NCI-H748 (cell line): ENCODE measurements around the gene TCL1B.

Experiments used
- DNase-seq: peaks from one replicate; lab custom pipeline; 2025; ENCODE audit not compliant: unreplicated experiment; lab: John Stamatoyannopoulos, UW

Gene TCL1B

GRCh38 chr14:95666450-95666849 is 19.8 kb upstream of the TCL1B start:
- no peak for DNase-seq

DNA sequence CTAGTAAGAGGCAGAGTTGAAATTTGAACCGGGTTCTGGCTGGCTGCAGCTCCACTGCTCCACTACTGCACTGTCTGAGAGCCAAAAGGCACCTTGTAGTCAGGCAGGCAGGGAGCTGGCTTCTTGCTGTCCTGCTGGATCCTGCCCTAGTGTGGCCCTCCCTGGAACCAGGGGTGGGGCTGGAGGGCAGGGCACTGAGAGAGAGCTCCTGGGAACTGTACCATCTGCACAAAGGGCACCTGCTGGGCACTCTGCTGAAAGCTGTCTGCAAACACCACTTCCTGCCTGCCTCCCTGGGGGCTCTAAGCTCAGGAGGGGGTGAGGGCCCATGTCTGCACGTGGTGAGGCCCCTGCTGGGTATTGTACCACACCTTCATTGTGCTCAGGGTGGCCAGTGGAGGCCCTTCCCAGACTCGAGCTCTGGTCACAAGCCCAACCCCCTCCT is 19.0 kb upstream of the TCL1B start:
- DNase-seq: peak; percentile 19

GRCh38 chr14:95668235-95668772 is 17.9 kb upstream of the TCL1B start:
- no peak for DNase-seq

GRCh38 chr14:95674613-95675012 is 11.6 kb upstream of the TCL1B start:
- DNase-seq: no peak

DNA sequence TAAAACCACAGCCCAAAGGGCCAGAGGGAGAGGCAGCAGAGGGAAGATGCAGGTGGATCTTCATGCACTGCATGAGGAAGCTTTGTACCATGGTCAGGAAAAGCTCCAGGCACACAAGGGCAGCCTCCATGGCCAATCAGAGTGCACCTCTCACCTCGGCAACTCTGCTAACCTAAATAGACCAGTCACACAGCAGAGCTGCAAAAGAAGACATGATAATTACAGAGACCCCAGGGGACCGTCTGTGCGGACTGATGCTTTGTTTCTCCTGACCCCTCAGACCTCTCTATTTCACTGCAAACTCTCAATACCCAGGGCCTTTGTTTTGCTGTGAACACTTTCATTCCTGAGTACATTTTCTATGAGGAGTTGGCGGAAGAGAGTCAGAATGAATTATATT is 10.7 kb upstream of the TCL1B start:
- peak; percentile 86 for DNase-seq

GRCh38 chr14:95677179-95677835 is 8.9 kb upstream of the TCL1B start:
- no peak for DNase-seq

GRCh38 chr14:95679148-95679815 is 6.9 kb upstream of the TCL1B start:
- peak; percentile 83 for DNase-seq

DNA sequence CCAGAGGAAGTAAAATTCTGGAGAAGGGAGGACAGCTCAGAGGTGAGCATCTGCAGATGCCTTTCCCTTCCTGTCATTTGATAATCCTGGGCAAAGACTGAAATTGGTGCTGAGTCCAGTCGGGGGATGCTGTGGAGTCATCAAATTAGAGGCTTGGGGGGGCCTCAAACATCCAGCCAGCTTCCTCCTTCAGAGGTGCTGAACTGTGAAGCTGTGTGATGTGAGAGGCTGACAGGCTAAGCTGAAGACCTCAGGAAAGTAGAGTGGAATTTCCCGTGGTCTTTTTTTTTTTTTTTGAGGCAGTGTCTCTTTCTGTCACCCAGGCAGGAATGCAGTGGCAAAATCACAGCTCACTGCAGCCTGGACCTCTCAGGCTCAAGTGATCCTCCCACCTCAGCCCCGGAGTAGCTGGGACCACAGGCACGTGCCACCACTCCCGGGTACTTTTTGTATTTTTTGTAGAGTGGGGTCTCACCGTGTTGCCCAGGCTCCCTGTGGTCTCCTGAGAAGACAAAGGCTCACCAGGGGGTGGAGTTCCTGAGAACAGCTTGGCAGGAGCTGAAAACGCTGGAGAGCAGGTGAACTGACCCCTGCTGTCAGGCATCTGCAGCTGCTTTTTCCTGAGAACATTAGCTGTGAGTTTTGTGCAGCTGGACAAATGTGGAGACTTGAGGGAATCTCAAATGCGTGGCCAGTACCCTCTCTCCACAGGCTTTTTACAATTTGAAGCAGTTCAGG is 6.1 kb upstream of the TCL1B start:
- peak; percentile 64 for DNase-seq

- no peak for DNase-seq
Measured at GRCh38 chr14:95681153-95681552, 5.1 kb upstream of the TCL1B start.

- peak; percentile 34 for DNase-seq
Measured at GRCh38 chr14:95683793-95684192, 2.4 kb upstream of the TCL1B start.

GRCh38 chr14:95686935-95687334 is 709 bp downstream of the TCL1B start:
- DNase-seq: peak; percentile 97

DNA sequence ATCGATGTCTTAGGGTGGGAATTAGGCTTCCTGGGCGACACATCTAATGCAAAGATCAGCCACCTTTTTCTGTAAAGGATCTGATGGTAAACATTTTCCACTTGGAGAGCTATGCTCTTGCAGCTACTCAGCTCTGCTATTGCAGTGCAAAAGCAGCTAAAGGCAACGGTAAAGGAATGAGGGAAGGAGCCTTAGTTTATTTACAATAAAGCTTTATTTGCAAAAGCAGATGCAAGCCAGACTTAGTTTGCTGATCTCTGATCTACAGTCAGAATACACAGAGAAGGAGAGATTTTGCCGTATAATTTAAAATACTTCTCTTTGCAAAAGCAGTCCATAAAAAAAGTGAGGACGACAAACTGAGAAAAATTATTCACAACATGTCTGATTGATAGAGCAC is 3.2 kb downstream of the TCL1B start:
- no peak for DNase-seq

DNA sequence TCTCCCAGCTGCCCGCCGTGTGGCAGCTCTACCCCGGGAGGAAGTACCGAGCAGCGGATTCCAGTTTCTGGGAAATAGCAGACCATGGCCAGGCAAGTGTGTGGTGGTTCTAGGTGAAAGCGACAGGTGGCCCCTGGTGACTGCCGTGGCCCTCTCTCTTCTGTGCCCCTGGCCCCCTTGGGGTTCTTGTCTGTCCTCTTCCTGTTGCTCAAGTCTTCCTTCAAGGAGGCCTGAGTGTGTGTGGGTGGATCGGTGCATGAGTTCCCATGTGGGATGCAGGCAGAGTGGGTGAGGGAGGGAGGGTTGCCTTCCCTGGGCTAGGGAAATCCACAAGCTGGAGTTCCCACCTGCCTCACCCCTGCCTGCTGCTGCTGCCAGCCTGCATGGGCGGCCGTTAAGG is 4.6 kb downstream of the TCL1B start:
- no peak for DNase-seq

DNA sequence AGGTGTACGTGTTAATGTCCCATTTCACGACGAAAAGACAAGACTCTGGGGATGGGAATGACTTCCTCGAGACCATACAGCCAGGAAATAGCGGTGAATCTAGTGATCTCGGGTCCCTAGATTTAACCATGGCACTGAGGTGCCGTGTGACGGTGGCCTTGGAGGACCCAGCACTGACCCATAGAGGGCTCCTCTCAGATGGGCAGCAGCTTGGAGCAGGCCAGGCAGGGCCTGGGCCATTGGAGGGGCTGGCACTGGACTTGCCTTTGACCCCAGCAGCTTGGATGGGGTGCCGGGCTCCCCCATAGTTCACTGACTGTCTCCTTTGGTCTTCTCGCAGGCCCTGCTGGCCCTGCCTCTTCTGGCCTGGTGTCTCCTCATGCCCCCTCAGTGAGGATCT is 5.4 kb downstream of the TCL1B start:
- DNase-seq: no peak

DNA sequence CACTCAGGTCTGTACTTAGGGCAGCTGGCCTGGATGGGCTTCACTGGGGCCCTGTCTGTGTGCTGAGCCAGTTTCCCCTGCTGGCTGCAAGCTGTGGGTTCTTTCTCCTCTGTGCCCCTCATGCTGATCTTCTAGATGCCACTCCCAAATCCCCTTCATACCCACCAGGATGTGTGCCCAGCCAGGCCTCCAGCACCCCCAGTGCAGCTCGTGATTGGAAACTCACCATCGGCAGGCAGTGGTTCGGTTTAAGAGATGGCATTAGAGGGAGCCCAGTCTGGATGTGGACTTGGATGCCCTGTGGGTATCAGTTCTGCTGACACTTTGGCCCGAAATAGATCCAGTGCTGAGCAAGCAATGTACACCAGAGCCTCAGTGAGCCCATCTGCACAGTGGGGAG is 5.9 kb downstream of the TCL1B start:
- DNase-seq: no peak

DNA sequence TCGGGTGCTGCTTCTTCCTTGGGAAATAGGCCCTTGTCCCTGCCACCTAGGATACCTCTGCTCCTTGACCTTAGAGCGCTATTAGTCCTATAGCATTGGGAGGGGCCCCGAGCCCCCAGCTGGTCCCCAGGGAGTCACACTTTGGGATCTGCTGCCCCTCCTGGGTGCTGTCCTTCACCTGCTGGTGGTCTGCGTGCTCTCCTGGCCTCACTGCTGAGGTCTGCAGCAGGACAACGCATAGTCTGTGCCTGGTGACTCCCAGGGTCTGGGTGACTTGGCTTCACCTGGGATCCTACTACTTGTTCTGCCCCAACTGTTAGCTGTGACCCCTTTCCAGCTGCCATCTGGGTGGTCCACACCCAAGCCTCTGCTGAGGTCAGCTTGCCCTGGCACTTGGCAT is 8.8 kb downstream of the TCL1B start:
- no peak for DNase-seq

GRCh38 chr14:95695913-95696312 is 9.7 kb downstream of the TCL1B start:
- DNase-seq: no peak

DNA sequence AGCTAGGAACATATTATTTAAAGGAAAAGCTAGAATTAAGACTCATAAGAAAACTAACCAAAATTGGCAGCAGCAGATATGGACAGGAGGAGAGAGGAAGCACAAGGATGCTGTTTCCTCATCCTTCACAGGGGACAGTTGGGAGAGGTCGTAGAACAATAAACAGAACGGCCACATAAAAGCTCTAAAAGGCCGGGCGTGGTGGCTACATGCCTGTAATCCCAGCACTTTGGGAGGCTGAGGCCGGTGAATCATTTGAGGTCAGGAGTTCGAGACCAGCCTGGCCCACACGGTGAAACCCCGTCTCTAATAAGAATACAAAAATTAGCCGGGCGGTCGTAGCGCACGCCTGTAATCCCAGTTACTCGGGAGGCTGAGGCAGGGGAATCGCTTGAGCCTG is 10.5 kb downstream of the TCL1B start:
- DNase-seq: no peak

DNA sequence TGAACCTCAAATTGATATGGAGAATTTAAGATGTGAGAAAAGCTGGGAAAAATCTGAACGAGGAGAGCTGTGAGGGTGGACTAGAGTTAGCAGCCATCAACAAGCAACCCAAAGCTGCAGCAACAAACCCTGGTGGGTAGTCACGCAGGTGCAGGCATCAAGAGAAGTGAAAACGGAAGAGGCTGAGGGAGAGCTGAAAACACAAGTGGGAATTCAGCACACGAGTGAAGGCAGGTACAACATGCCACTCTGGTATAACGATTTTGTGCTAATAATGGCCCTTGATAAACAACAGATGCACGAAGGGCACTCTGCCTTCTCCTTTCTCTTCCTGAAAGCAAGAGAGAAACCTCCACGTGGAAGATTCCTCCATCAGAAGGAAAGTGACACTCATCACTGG is 11.5 kb downstream of the TCL1B start:
- DNase-seq: peak; percentile 16

DNA sequence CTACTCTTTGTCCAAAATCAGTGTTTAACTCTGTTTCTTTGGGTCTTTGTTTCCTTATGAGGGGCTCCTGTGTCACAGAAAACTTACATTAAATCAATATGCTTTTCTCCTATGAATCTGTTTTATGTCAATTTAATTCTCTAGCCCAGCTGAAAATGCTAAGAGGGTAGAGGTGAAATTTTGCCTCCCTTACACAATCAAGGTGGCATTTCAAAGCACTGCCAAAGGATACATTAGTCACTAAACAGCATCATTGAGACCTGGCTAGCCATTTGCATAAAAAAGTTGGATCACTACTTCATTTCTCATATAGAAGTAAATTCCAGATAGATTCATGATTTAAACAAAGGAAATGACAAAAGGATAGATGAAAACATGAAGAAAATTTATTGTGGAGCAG is 12.1 kb downstream of the TCL1B start:
- DNase-seq: no peak

DNA sequence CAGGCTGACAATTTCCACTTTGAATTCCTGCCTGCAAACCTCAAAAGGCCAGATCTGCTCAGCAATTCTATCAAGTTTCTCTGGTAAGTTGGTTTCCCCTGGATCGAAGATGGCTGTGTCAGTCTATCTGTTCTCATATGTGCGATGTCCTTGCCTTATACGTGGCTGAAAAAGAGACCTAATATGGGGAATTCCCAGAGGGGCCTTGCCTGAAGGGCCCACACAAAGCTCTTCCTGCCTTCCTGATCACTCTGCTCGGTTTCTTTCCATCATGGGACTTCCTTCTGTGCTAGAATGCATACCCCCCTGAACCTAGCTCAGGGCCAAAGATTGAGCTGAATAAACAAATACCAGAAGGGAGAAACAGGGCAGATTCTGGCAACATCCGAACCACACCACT is 13.2 kb downstream of the TCL1B start:
- DNase-seq: no peak
